OCI-LY7 (cell line): ENCODE results near the gene HENMT1.

Experiments
- EZH2phosphoT487 ChIP-seq: fragments of 200-600 bp; sonication (generic); IDR thresholded peaks from 2 replicates; pipeline ENCODE4 v1.6.1; 2018; ENCODE audit warnings: low read depth, borderline replicate concordance, mild to moderate bottlenecking, mixed run types, antibody characterized with exemption, low read length, moderate library complexity, mixed read lengths
- TF ChIP-seq, protein P1 (sequence below): fragments of 200-600 bp; sonication (generic); conservative IDR thresholded peaks from 2 replicates; pipeline ENCODE4 v1.5.1; 2014; ENCODE audit warnings: mild to moderate bottlenecking, antibody characterized with exemption, low read length, moderate library complexity, mixed read lengths

DNA sequence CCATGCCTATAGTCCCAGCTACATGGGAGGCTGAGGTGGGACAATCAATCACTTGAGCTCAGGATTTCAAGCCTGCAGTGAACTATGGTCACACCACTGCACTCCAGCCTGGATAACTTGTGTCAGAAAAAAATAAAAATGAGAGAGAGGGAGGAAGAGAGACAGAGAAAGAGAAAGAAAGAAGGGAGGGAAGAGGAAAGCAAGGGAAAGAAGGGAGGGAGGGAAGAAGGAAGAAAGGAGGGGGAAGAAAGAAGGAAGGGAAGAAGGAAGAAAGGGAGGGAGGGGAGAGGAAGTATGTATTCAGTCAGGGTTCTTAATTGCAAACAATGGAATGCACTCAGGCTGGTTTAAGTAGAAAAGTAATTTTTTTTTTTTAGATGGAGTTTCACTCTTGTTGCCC, 7.9 kb upstream of the HENMT1 start:
- TF ChIP-seq, protein P1, sequence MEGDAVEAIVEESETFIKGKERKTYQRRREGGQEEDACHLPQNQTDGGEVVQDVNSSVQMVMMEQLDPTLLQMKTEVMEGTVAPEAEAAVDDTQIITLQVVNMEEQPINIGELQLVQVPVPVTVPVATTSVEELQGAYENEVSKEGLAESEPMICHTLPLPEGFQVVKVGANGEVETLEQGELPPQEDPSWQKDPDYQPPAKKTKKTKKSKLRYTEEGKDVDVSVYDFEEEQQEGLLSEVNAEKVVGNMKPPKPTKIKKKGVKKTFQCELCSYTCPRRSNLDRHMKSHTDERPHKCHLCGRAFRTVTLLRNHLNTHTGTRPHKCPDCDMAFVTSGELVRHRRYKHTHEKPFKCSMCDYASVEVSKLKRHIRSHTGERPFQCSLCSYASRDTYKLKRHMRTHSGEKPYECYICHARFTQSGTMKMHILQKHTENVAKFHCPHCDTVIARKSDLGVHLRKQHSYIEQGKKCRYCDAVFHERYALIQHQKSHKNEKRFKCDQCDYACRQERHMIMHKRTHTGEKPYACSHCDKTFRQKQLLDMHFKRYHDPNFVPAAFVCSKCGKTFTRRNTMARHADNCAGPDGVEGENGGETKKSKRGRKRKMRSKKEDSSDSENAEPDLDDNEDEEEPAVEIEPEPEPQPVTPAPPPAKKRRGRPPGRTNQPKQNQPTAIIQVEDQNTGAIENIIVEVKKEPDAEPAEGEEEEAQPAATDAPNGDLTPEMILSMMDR = no peak
- no peak for TF ChIP-seq EZH2phosphoT487
